Mesendoderm (in vitro differentiated cells): Measurements from ENCODE around the gene ICA1.

Experiments used
- DNase-seq: peaks from one replicate; pipeline ENCODE4 v3.0.0; 2013
- H2AK5ac ChIP-seq: 2 replicates; pipeline ENCODE4 v1.6.1; 2013; ENCODE audit warnings: low read length, inconsistent platforms
- H2BK120ac ChIP-seq: 2 replicates; pipeline ENCODE4 v1.6.1; 2013; ENCODE audit warnings: low read depth, mild to moderate bottlenecking, low read length, moderate library complexity, mixed read lengths
- H2BK15ac ChIP-seq: replicated peaks from 2 replicates; pipeline ENCODE4 v1.6.1; 2013; ENCODE audit warnings: low read depth, mild to moderate bottlenecking, moderate library complexity
- H2BK5ac ChIP-seq: 2 replicates; pipeline ENCODE4 v1.6.1; 2013; ENCODE audit warnings: low read length, inconsistent platforms
- H3K18ac ChIP-seq: 2 replicates; pipeline ENCODE4 v1.6.1; 2013; ENCODE audit warnings: mild to moderate bottlenecking, low read length, mixed read lengths
- H3K23ac ChIP-seq: one replicate; pipeline ENCODE4 v1.6.1; 2013; ENCODE audit warnings: low read length
- H3K27ac ChIP-seq: 2 replicates; pipeline ENCODE4 v1.5.1; 2013; ENCODE audit warnings: low read depth, mild to moderate bottlenecking, inconsistent platforms, low read length, moderate library complexity
- H3K27me3 ChIP-seq: 2 replicates; pipeline ENCODE4 v1.6.1; 2013; ENCODE audit warnings: low read length, control low read depth, mild to moderate bottlenecking, inconsistent platforms; ENCODE audit not compliant: insufficient read depth, poor library complexity
- H3K36me3 ChIP-seq: 2 replicates; pipeline ENCODE4 v1.6.1; 2013; ENCODE audit warnings: low read length, inconsistent platforms; ENCODE audit not compliant: control insufficient read depth, insufficient read depth
- H3K4ac ChIP-seq: one replicate; pipeline ENCODE4 v1.6.1; 2013; ENCODE audit warnings: low read depth, mild to moderate bottlenecking, low read length, moderate library complexity
- H3K4me1 ChIP-seq: 2 replicates; pipeline ENCODE4 v1.6.1; 2013; ENCODE audit warnings: low read depth, low read length, inconsistent platforms; ENCODE audit not compliant: control insufficient read depth
- H3K4me2 ChIP-seq: 2 replicates; pipeline ENCODE4 v1.6.1; 2013; ENCODE audit warnings: low read length
- H3K4me3 ChIP-seq: 2 replicates; pipeline ENCODE4 v1.5.1; 2013; ENCODE audit warnings: mild to moderate bottlenecking, low read length
- H3K56ac ChIP-seq: one replicate; pipeline ENCODE4 v1.6.1; 2013; ENCODE audit warnings: low read length
- H3K79me1 ChIP-seq: 2 replicates; pipeline ENCODE4 v1.6.1; 2013; ENCODE audit warnings: low read length, inconsistent platforms
- H3K79me2 ChIP-seq: 2 replicates; pipeline ENCODE4 v1.6.1; 2013; ENCODE audit warnings: mild to moderate bottlenecking, low read length; ENCODE audit not compliant: control insufficient read depth, insufficient read depth
- H3K9ac ChIP-seq: 2 replicates; pipeline ENCODE4 v1.6.1; 2013; ENCODE audit warnings: low read length, inconsistent platforms
- H4K5ac ChIP-seq: one replicate; pipeline ENCODE4 v1.6.1; 2013; ENCODE audit warnings: low read length
- H4K8ac ChIP-seq: one replicate; pipeline ENCODE4 v1.6.1; 2013; ENCODE audit warnings: low read depth, mild to moderate bottlenecking, control low read depth, low read length, moderate library complexity
- WGBS: extraction: QIAGEN DNeasy Blood & Tissue Kit; methylation state at CpG from one replicate; pipeline ENCODE4 v1.1.7; 2013; ENCODE audit warnings: low lambda C conversion rate, missing lambda C conversion rate; ENCODE audit not compliant: insufficient coverage; ENCODE audit errors: extremely low coverage; 5-methylcytosine and 5-hydroxymethylcytosine counted together

ICA1 gene

DNA sequence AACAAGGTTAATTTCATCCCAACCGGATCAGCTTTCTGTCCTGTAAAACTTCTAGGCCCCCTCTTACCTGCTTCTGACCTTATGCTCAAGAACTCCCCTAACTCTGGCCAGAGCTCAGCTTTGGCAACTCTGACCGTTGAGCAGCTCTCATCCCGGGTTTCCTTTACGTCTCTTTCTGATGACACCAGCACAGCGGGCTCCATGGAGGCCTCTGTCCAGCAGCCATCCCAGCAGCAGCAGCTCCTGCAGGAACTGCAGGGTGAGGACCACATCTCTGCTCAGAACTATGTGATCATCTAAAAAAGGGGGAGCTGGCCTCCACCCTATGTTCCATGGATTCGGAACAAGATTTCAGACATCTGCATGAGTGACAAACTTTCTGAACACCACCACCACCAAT is 175.7 kb downstream of the ICA1 start:
- WGBS = no CpG with 5 or more reads among the region's 6 CpGs
- no peaks in the 10 kb centered on the region for H3K4me1 ChIP-seq
- DNase-seq = no peak

DNA sequence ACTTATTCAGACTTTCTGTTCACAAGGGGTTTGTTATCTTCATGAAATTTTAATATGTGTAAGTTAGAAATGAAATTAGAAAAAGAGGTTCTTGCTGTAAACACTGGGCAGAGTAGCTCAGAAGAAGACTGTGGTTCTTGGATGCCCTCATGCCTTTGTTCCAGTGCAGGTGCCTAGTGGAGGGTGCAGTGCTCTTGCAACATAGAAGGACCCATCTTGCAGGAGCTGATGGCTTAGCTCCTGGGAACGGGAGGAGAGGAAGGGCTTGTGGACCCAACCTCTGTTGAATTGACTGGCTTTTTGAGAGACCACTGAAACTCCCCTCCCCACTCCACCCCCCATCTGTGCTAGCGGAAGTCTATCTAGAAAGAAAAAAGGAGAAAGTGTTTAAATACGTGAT is 176.5 kb downstream of the ICA1 start:
- Histone ChIP-seq H3K18ac (no peak overlapping the region), H3K79me2 (no peaks in the 10 kb centered on the region), H3K4me1 (no peaks in the 10 kb centered on the region), H2AK5ac (no peak overlapping the region), H3K27me3 (no peaks in the 10 kb centered on the region), H3K4ac (no peak overlapping the region), H2BK15ac (no peak overlapping the region), H4K8ac (no peak overlapping the region), H2BK120ac (no peak overlapping the region), H4K5ac (no peak overlapping the region), H3K9ac (no peak overlapping the region), H3K23ac (no peak overlapping the region), H3K4me3 (no peak overlapping the region), H3K27ac (no peak overlapping the region), H3K56ac (no peak overlapping the region), H3K4me2 (no peak overlapping the region), H3K79me1 (no peaks in the 10 kb centered on the region), H3K36me3 (no peaks in the 10 kb centered on the region), H2BK5ac (no peak overlapping the region)
- no CpG with 5 or more reads among the region's 3 CpGs for WGBS
- DNase-seq = no peak

More for the DNA sequence above, 175.7 kb downstream of the ICA1 start:
- H2BK15ac ChIP-seq = no peak overlapping the region
- no peak overlapping the region for H3K4ac ChIP-seq
- H2AK5ac ChIP-seq = no peak overlapping the region
- H3K79me1 ChIP-seq = no peaks in the 10 kb centered on the region
- no peak overlapping the region for H2BK5ac ChIP-seq
- H4K5ac ChIP-seq = no peak overlapping the region
- no peak overlapping the region for H3K23ac ChIP-seq
- no peak overlapping the region for H3K9ac ChIP-seq
- H3K79me2 ChIP-seq = no peaks in the 10 kb centered on the region
- no peaks in the 10 kb centered on the region for H3K36me3 ChIP-seq
- no peak overlapping the region for H3K4me3 ChIP-seq
- H3K27ac ChIP-seq = no peak overlapping the region
- H2BK120ac ChIP-seq = no peak overlapping the region
- H3K18ac ChIP-seq = no peak overlapping the region
- H3K4me2 ChIP-seq = no peak overlapping the region
- H3K27me3 ChIP-seq = no peaks in the 10 kb centered on the region
- no peak overlapping the region for H3K56ac ChIP-seq
- no peak overlapping the region for H4K8ac ChIP-seq

DNA sequence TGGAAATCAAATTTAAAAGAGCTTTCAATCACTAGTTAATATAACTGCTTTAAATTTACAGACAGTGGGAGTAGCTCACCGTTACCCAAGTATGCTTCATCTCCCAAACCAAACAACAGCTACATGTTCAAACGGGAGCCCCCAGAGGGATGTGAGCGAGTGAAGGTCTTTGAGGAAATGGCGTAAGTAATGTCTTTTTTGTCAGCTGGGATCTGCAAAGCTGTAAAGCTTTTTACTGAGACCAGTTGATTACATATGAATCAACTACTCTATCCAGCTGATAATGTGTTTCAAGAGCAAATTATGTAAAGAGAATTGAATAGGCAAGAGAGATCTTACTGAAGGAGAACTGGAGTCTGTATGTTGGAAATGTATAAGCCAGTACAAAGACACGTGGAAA is 177.1 kb downstream of the ICA1 start:
- no peak overlapping the region for H3K4me2 ChIP-seq
- DNase-seq = no peak
- no peak overlapping the region for H3K4me3 ChIP-seq
- H3K4me1 ChIP-seq = no peaks in the 10 kb centered on the region
- no peaks in the 10 kb centered on the region for H3K36me3 ChIP-seq
- no peak overlapping the region for H2BK5ac ChIP-seq
- H4K8ac ChIP-seq = no peak overlapping the region
- H2BK120ac ChIP-seq = no peak overlapping the region
- H3K18ac ChIP-seq = no peak overlapping the region
- H3K56ac ChIP-seq = no peak overlapping the region
- H2AK5ac ChIP-seq = no peak overlapping the region
- no peak overlapping the region for H3K4ac ChIP-seq
- WGBS = no CpG with 5 or more reads among the region's 5 CpGs
- H4K5ac ChIP-seq = no peak overlapping the region
- no peak overlapping the region for H3K27ac ChIP-seq
- no peak overlapping the region for H3K23ac ChIP-seq
- H2BK15ac ChIP-seq = no peak overlapping the region
- H3K9ac ChIP-seq = no peak overlapping the region
- no peaks in the 10 kb centered on the region for H3K27me3 ChIP-seq
- H3K79me2 ChIP-seq = no peaks in the 10 kb centered on the region
- H3K79me1 ChIP-seq = no peaks in the 10 kb centered on the region

DNA sequence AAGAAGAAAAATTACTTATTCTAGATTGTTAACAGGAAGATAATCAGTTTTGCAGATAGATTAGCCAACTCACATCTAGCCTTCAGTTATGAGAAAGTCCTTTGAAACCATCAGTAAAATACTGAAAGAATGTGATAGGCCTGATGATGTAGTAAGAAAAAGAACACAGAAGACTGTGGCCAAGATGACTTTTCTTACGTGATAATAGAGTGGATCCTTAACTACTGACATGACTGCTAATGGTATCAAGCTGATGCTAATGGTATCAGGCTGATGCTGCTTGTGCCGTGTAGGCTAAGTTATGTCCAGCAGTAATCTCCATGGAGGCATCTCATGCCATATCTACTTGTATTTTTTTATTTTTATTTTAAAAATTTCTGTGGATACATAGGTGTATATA is 179.2 kb downstream of the ICA1 start:
- H2BK5ac ChIP-seq = no peak overlapping the region
- H3K27me3 ChIP-seq = no peaks in the 10 kb centered on the region
- H3K4ac ChIP-seq = no peak overlapping the region
- no peak overlapping the region for H2AK5ac ChIP-seq
- H2BK15ac ChIP-seq = no peak overlapping the region
- no peak overlapping the region for H3K23ac ChIP-seq
- no peak overlapping the region for H4K5ac ChIP-seq
- no peaks in the 10 kb centered on the region for H3K4me1 ChIP-seq
- no peaks in the 10 kb centered on the region for H3K79me1 ChIP-seq
- WGBS = no CpG with 5 or more reads among the region's 2 CpGs
- H3K18ac ChIP-seq = no peak overlapping the region
- no peak overlapping the region for H3K9ac ChIP-seq
- no peak overlapping the region for H4K8ac ChIP-seq
- H3K4me3 ChIP-seq = no peak overlapping the region
- no peak overlapping the region for H2BK120ac ChIP-seq
- H3K79me2 ChIP-seq = no peaks in the 10 kb centered on the region
- no peaks in the 10 kb centered on the region for H3K36me3 ChIP-seq
- no peak overlapping the region for H3K56ac ChIP-seq
- H3K4me2 ChIP-seq = no peak overlapping the region
- DNase-seq = no peak
- H3K27ac ChIP-seq = no peak overlapping the region

DNA sequence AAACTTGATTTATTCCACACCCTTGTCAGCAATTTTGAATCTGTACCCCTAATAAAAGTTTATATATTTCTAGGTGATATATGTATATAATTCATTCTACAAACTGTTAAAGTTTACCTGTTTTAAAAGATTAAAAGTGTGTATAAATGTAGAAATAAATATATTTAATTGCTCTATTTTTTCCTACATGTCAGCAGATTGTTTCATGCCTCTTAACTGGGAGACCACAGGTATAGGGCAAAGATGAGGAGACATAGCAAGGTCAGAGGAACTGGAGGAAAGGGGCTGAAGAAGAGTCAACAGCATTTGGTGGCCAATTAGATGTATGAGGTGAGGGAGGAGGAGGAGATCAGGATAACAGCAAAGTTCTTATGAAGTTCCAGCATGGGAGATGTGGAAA is 183.5 kb downstream of the ICA1 start:
- Histone ChIP-seq H3K56ac (no peak overlapping the region), H3K4me3 (no peak overlapping the region), H2BK15ac (no peak overlapping the region), H3K4ac (no peak overlapping the region), H3K23ac (no peak overlapping the region), H3K9ac (no peak overlapping the region), H3K79me2 (no peaks in the 10 kb centered on the region), H3K27ac (no peak overlapping the region), H2AK5ac (no peak overlapping the region), H3K79me1 (no peaks in the 10 kb centered on the region), H3K18ac (no peak overlapping the region), H3K27me3 (no peaks in the 10 kb centered on the region), H4K8ac (no peak overlapping the region), H4K5ac (no peak overlapping the region), H2BK120ac (no peak overlapping the region), H3K4me1 (no peaks in the 10 kb centered on the region), H3K36me3 (no peaks in the 10 kb centered on the region), H3K4me2 (no peak overlapping the region), H2BK5ac (no peak overlapping the region)
- no peak for DNase-seq

DNA sequence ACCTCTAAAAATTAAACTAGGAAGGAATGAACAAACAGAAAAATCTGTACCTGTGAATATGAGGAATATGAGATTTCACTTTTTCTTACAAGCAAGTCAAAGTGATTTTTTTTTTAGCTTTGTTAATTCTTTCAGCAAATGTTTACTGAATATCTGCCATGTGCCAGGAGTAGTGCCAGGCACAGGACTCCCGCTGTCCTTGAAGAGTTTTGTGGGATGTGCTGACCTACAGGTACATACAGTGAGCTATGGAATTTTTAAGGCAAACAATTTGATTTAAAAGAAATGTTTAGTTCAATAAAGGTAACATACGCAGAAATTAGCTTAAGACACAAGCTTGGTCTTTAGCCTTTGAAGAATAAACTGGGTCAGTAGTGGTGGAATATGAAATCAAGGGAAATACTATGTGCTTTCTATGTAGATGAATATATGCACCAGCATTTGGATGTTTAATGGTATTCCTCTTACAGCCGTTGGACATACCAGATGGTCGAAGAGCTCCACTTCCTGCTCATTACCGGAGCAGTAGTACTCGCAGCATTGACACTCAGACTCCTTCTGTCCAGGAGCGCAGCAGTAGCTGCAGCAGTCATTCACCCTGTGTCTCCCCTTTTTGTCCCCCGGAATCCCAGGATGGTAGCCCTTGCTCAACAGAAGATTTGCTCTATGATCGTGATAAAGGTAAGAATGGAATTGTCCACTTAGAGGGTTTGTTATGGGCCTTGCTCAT is 191.4 kb downstream of the ICA1 start:
- H3K56ac ChIP-seq = no peak overlapping the region
- H3K36me3 ChIP-seq = no peaks in the 10 kb centered on the region
- DNase-seq = no peak
- H3K18ac ChIP-seq = no peak overlapping the region
- H3K4ac ChIP-seq = no peak overlapping the region
- H3K4me2 ChIP-seq = no peak overlapping the region
- H3K4me1 ChIP-seq = no peaks in the 10 kb centered on the region
- no peaks in the 10 kb centered on the region for H3K79me2 ChIP-seq
- H4K5ac ChIP-seq = no peak overlapping the region
- no CpG with 5 or more reads among the region's 9 CpGs for WGBS
- no peaks in the 10 kb centered on the region for H3K79me1 ChIP-seq
- no peak overlapping the region for H3K9ac ChIP-seq
- H2BK15ac ChIP-seq = no peak overlapping the region
- H3K23ac ChIP-seq = no peak overlapping the region
- H2BK5ac ChIP-seq = no peak overlapping the region
- H4K8ac ChIP-seq = no peak overlapping the region
- H3K27me3 ChIP-seq = no peaks in the 10 kb centered on the region
- no peak overlapping the region for H2BK120ac ChIP-seq
- no peak overlapping the region for H3K4me3 ChIP-seq
- H3K27ac ChIP-seq = no peak overlapping the region
- no peak overlapping the region for H2AK5ac ChIP-seq
